ENCODE measurements around the gene NUP133.

NUP133 gene

DNA sequence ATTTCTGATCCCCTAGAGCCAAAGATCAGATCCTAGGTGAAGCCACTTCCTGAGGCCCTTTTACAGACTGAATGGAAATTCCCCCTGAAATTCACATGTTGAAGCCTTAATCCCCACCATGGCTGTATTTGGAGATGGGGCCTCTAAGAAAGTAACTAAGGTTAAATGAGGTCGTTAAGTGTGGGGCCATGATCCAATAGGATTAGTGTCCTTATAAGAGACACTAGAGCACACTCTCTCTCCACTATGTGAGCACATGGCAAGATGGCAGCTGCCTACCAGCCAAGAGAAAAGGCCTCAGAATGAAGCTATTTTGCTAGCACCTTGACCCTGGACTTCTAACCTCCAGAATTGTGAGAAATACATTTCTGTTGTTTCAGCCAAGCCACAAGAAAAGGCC, 36.4 kb upstream of the NUP133 start:
- H3K4me3 ChIP-seq (replicated peaks; ENCODE audit: insufficient read depth, low read length): no peak overlapping the region
- no peak for DNase-seq (ENCODE audit: low read depth in 1 of 2, low spot score in 1 of 2)
- no peaks in the 10 kb centered on the region for H3K27me3 ChIP-seq (ENCODE audit: insufficient read depth, poor library complexity, severe bottlenecking)
- peak overlapping the region; percentile 27 for H3K27ac ChIP-seq (replicated peaks)
- no peak for TF ChIP-seq SPI1 (IDR thresholded peaks at IDR 0.05; ENCODE audit: borderline replicate concordance, low read depth)
- TF ChIP-seq, protein P1, sequence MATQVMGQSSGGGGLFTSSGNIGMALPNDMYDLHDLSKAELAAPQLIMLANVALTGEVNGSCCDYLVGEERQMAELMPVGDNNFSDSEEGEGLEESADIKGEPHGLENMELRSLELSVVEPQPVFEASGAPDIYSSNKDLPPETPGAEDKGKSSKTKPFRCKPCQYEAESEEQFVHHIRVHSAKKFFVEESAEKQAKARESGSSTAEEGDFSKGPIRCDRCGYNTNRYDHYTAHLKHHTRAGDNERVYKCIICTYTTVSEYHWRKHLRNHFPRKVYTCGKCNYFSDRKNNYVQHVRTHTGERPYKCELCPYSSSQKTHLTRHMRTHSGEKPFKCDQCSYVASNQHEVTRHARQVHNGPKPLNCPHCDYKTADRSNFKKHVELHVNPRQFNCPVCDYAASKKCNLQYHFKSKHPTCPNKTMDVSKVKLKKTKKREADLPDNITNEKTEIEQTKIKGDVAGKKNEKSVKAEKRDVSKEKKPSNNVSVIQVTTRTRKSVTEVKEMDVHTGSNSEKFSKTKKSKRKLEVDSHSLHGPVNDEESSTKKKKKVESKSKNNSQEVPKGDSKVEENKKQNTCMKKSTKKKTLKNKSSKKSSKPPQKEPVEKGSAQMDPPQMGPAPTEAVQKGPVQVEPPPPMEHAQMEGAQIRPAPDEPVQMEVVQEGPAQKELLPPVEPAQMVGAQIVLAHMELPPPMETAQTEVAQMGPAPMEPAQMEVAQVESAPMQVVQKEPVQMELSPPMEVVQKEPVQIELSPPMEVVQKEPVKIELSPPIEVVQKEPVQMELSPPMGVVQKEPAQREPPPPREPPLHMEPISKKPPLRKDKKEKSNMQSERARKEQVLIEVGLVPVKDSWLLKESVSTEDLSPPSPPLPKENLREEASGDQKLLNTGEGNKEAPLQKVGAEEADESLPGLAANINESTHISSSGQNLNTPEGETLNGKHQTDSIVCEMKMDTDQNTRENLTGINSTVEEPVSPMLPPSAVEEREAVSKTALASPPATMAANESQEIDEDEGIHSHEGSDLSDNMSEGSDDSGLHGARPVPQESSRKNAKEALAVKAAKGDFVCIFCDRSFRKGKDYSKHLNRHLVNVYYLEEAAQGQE (IDR thresholded peaks at IDR 0.05; ENCODE audit: insufficient replicate concordance, low read depth): no peak
- no peak for TF ChIP-seq POLR2AphosphoS5 (IDR thresholded peaks at IDR 0.05; ENCODE audit: low read depth)
- TF ChIP-seq GABPA (IDR thresholded peaks at IDR 0.05; ENCODE audit: low read depth): no peak
- TF ChIP-seq, protein P2, sequence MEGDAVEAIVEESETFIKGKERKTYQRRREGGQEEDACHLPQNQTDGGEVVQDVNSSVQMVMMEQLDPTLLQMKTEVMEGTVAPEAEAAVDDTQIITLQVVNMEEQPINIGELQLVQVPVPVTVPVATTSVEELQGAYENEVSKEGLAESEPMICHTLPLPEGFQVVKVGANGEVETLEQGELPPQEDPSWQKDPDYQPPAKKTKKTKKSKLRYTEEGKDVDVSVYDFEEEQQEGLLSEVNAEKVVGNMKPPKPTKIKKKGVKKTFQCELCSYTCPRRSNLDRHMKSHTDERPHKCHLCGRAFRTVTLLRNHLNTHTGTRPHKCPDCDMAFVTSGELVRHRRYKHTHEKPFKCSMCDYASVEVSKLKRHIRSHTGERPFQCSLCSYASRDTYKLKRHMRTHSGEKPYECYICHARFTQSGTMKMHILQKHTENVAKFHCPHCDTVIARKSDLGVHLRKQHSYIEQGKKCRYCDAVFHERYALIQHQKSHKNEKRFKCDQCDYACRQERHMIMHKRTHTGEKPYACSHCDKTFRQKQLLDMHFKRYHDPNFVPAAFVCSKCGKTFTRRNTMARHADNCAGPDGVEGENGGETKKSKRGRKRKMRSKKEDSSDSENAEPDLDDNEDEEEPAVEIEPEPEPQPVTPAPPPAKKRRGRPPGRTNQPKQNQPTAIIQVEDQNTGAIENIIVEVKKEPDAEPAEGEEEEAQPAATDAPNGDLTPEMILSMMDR (IDR thresholded peaks at IDR 0.05; ENCODE audit: insufficient read depth, low read length): no peak

DNA sequence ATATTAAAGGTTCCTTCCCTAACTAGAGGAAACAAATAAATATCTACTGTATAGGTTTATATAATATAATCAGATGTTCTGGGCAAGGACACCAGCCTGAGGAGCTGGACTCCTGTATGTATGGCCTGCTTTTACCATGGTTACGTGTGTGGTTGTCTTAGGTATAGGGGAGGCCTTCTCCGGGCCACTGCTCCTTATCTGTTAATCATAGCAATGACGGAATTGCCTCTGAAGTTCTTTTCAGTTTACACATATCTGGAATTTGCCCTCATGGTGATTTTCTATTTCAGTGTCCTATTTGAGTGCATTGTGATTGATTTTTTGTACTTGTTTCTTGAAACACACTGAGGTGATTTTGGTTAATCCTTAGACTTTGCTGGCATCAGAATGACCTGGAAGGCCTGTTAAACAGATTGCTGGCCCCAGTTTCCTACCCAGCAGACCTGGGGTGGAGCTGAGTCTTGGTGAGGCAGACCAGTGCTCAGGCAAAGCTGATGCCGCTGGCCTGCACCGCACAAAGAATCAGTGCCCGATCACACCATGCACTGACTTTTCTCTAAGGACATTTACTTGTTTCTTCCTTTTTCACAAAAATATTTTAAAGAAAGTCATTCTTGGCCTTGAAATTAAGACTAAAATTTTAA, 31.8 kb upstream of the NUP133 start:
- no peak for DNase-seq (ENCODE audit: low read depth in 1 of 2, low spot score in 1 of 2)
- H3K4me3 ChIP-seq (replicated peaks; ENCODE audit: insufficient read depth, low read length): no peak overlapping the region
- H3K27ac ChIP-seq (replicated peaks): peak overlapping the region; percentile 89
- H3K27me3 ChIP-seq (ENCODE audit: insufficient read depth, poor library complexity, severe bottlenecking): no peaks in the 10 kb centered on the region
- no peak for TF ChIP-seq POLR2AphosphoS5 (IDR thresholded peaks at IDR 0.05; ENCODE audit: low read depth)
- TF ChIP-seq GABPA (IDR thresholded peaks at IDR 0.05; ENCODE audit: low read depth): no peak
- no peak for TF ChIP-seq SPI1 (IDR thresholded peaks at IDR 0.05; ENCODE audit: borderline replicate concordance, low read depth)
- TF ChIP-seq, protein P2 (IDR thresholded peaks at IDR 0.05; ENCODE audit: insufficient read depth, low read length): no peak
- TF ChIP-seq, protein P1 (IDR thresholded peaks at IDR 0.05; ENCODE audit: insufficient replicate concordance, low read depth): no peak

DNA sequence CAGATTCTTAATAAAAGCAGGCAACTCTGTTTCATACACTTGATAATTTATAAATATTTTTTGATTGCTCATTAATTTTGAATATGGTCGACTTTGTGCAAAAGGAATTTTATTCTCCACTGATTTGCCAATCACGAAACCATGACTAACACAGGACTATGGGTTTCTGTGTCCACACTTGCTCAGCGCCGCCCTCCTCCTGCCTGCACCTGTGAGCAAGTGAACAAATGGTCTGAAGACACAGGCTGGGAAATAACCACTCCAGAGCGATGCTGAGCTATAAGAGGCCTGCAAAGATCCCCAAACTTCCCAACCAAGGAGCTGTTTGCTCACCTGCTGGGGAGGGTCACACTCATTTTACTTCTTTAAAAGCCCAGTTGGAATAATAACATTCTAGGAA, 30.8 kb upstream of the NUP133 start:
- H3K27ac ChIP-seq (replicated peaks): peak overlapping the region; percentile 89
- TF ChIP-seq POLR2AphosphoS5 (IDR thresholded peaks at IDR 0.05; ENCODE audit: low read depth) (no peak), SPI1 (IDR thresholded peaks at IDR 0.05; ENCODE audit: borderline replicate concordance, low read depth) (no peak)
- TF ChIP-seq, protein P2 (IDR thresholded peaks at IDR 0.05; ENCODE audit: insufficient read depth, low read length): no peak
- TF ChIP-seq, protein P1 (IDR thresholded peaks at IDR 0.05; ENCODE audit: insufficient replicate concordance, low read depth): no peak
- DNase-seq (ENCODE audit: low read depth in 1 of 2, low spot score in 1 of 2): peak in 1 of 2 experiments; percentile 59
- no peaks in the 10 kb centered on the region for H3K27me3 ChIP-seq (ENCODE audit: insufficient read depth, poor library complexity, severe bottlenecking)
- H3K4me3 ChIP-seq (replicated peaks; ENCODE audit: insufficient read depth, low read length): no peak overlapping the region

All from HL-60 (cell line).